ENCODE data around the gene ERLEC1.

The ERLEC1 gene

GRCh38 chr2:53785366-53785765 is 1.5 kb upstream of the ERLEC1 start:
- TF ChIP-seq EZH2phosphoT487 (IDR thresholded peaks at IDR 0.05; ENCODE audit: borderline replicate concordance) (no peak), CTCF (conservative IDR thresholded peaks at IDR 0.05; ENCODE audit: low read length) (no peak)
- Histone ChIP-seq H3K36me3 (ENCODE audit: insufficient read depth, low read length) (peaks cover 3% of the 10 kb centered on the region; the same call in 1 of the 2 replicates), H3K9me3 (ENCODE audit: insufficient read depth, low read depth, low read length) (no peaks in the 10 kb centered on the region), H3K4me1 (ENCODE audit: insufficient read depth, low read length, poor library complexity, severe bottlenecking) (peaks cover 59% of the 10 kb centered on the region), H3K4me3 (ENCODE audit: low read length, poor library complexity, severe bottlenecking) (peak overlapping the region; percentile 82), H3K79me2 (ENCODE audit: insufficient read depth, low read length) (peaks cover 96% of the 10 kb centered on the region), H3K9me2 (replicated peaks; ENCODE audit: low read depth, low read length) (no peaks in the 10 kb centered on the region), H2AFZ (ENCODE audit: low read length) (no peak overlapping the region), H3F3A (ENCODE audit: low read depth) (no peaks in the 10 kb centered on the region), H3K4me2 (ENCODE audit: low read depth, low read length, poor library complexity, severe bottlenecking) (peak overlapping the region; percentile 91), H3K9ac (ENCODE audit: low read depth, low read length, poor library complexity, severe bottlenecking) (peak overlapping the region; percentile 94), H3K27me3 (ENCODE audit: insufficient read depth, low read length, poor library complexity, severe bottlenecking) (no peaks in the 10 kb centered on the region), H4K20me1 (ENCODE audit: insufficient read depth, low read length, poor library complexity, severe bottlenecking) (peaks cover 48% of the 10 kb centered on the region)

- TF ChIP-seq EZH2phosphoT487 (IDR thresholded peaks at IDR 0.05; ENCODE audit: borderline replicate concordance) = no peak
- no peak for TF ChIP-seq CTCF (conservative IDR thresholded peaks at IDR 0.05; ENCODE audit: low read length)
- no peaks in the 10 kb centered on the region for H3K9me3 ChIP-seq (ENCODE audit: insufficient read depth, low read depth, low read length)
Measured at GRCh38 chr2:53786352-53786704, 516 bp upstream of the ERLEC1 start.

GRCh38 chr2:53787614-53788289 is 908 bp downstream of the ERLEC1 start:
- H3K36me3 ChIP-seq (ENCODE audit: insufficient read depth, low read length) = no peaks in the 10 kb centered on the region
- no peaks in the 10 kb centered on the region for H3F3A ChIP-seq (ENCODE audit: low read depth)
- H3K4me3 ChIP-seq (ENCODE audit: low read length, poor library complexity, severe bottlenecking) = peak overlapping the region; percentile 82
- peak overlapping the region; percentile 94 for H3K9ac ChIP-seq (ENCODE audit: low read depth, low read length, poor library complexity, severe bottlenecking)
- peak overlapping the region; percentile 94 for H2AFZ ChIP-seq (ENCODE audit: low read length)
- TF ChIP-seq EZH2phosphoT487 (IDR thresholded peaks at IDR 0.05; ENCODE audit: borderline replicate concordance) (no peak), CTCF (conservative IDR thresholded peaks at IDR 0.05; ENCODE audit: low read length) (no peak)
- peaks cover 49% of the 10 kb centered on the region for H4K20me1 ChIP-seq (ENCODE audit: insufficient read depth, low read length, poor library complexity, severe bottlenecking)
- H3K4me2 ChIP-seq (ENCODE audit: low read depth, low read length, poor library complexity, severe bottlenecking) = peak overlapping the region; percentile 99
- no peaks in the 10 kb centered on the region for H3K9me3 ChIP-seq (ENCODE audit: insufficient read depth, low read depth, low read length)
- no peaks in the 10 kb centered on the region for H3K27me3 ChIP-seq (ENCODE audit: insufficient read depth, low read length, poor library complexity, severe bottlenecking)
- peaks cover 58% of the 10 kb centered on the region for H3K4me1 ChIP-seq (ENCODE audit: insufficient read depth, low read length, poor library complexity, severe bottlenecking)
- peaks cover 92% of the 10 kb centered on the region for H3K79me2 ChIP-seq (ENCODE audit: insufficient read depth, low read length)
- H3K9me2 ChIP-seq (replicated peaks; ENCODE audit: low read depth, low read length) = no peaks in the 10 kb centered on the region

More at GRCh38 chr2:53786352-53786704, 516 bp upstream of the ERLEC1 start:
- H3K27me3 ChIP-seq (ENCODE audit: insufficient read depth, low read length, poor library complexity, severe bottlenecking) = no peaks in the 10 kb centered on the region
- peak overlapping the region; percentile 82 for H3K4me3 ChIP-seq (ENCODE audit: low read length, poor library complexity, severe bottlenecking)
- H3K9ac ChIP-seq (ENCODE audit: low read depth, low read length, poor library complexity, severe bottlenecking) = peak overlapping the region; percentile 94
- peaks cover 96% of the 10 kb centered on the region for H3K79me2 ChIP-seq (ENCODE audit: insufficient read depth, low read length)
- H3K4me1 ChIP-seq (ENCODE audit: insufficient read depth, low read length, poor library complexity, severe bottlenecking) = peaks cover 61% of the 10 kb centered on the region
- H3F3A ChIP-seq (ENCODE audit: low read depth) = no peaks in the 10 kb centered on the region
- H3K4me2 ChIP-seq (ENCODE audit: low read depth, low read length, poor library complexity, severe bottlenecking) = peak overlapping the region; percentile 91
- peaks cover 3% of the 10 kb centered on the region; the same call in 1 of the 2 replicates for H3K36me3 ChIP-seq (ENCODE audit: insufficient read depth, low read length)
- peak overlapping the region; percentile 72 for H2AFZ ChIP-seq (ENCODE audit: low read length)
- peaks cover 49% of the 10 kb centered on the region for H4K20me1 ChIP-seq (ENCODE audit: insufficient read depth, low read length, poor library complexity, severe bottlenecking)
- no peaks in the 10 kb centered on the region for H3K9me2 ChIP-seq (replicated peaks; ENCODE audit: low read depth, low read length)

Measured in Loucy (cell line).